GM19025 (cell line): ENCODE measurements around the gene ATG16L2.

Experiments used
- ATAC-seq: cut with Tn5 transposase; IDR thresholded peaks from one replicate; pipeline ENCODE4 v1.9.1; 2021; ENCODE audit warnings: mild to moderate bottlenecking, low read depth, moderate library complexity; ENCODE audit not compliant: unreplicated experiment

The ATG16L2 gene

GRCh38 chr11:72814286-72815109 is at the start of gene ATG16L2:
Gene ATG16L2, plus strand, starts transcription at chr11:72814411. Its CDS starts 35 bp downstream, at chr11:72814446.
- ATAC-seq, result peak; percentile 64

GRCh38 chr11:72764503-72764902 is 49.7 kb upstream of the ATG16L2 start:
- no peak for ATAC-seq

- no peak for ATAC-seq
Observed at GRCh38 chr11:72766152-72766902, 47.9 kb upstream of the ATG16L2 start.

GRCh38 chr11:72767203-72768062 is 46.8 kb upstream of the ATG16L2 start:
- no peak for ATAC-seq

GRCh38 chr11:72768581-72768980 is 45.6 kb upstream of the ATG16L2 start:
- ATAC-seq, result no peak

- no peak for ATAC-seq
Observed at GRCh38 chr11:72769680-72770079, 44.5 kb upstream of the ATG16L2 start.

GRCh38 chr11:72770799-72771198 is 43.4 kb upstream of the ATG16L2 start:
- ATAC-seq, result no peak

- no peak for ATAC-seq
Observed at GRCh38 chr11:72771507-72771906, 42.7 kb upstream of the ATG16L2 start.

- no peak for ATAC-seq
Observed at GRCh38 chr11:72772059-72772458, 42.2 kb upstream of the ATG16L2 start.

- no peak for ATAC-seq
Observed at GRCh38 chr11:72773291-72773690, 40.9 kb upstream of the ATG16L2 start.

GRCh38 chr11:72773696-72774095 is 40.5 kb upstream of the ATG16L2 start:
- no peak for ATAC-seq

- ATAC-seq, result no peak
Observed at GRCh38 chr11:72774499-72774898, 39.7 kb upstream of the ATG16L2 start.

- ATAC-seq, result no peak
Observed at GRCh38 chr11:72775288-72776110, 38.7 kb upstream of the ATG16L2 start.

- no peak for ATAC-seq
Observed at GRCh38 chr11:72776117-72776843, 37.9 kb upstream of the ATG16L2 start.

- no peak for ATAC-seq
Observed at GRCh38 chr11:72776844-72777754, 37.1 kb upstream of the ATG16L2 start.

GRCh38 chr11:72777755-72778278 is 36.4 kb upstream of the ATG16L2 start:
- ATAC-seq, result no peak

- no peak for ATAC-seq
Observed at GRCh38 chr11:72778535-72779494, 35.4 kb upstream of the ATG16L2 start.
